NCI-H2227 (cell line): ENCODE measurements around the gene TCAP.
"Not testable (repeated sequence)": the region's sequence is repeated elsewhere in the genome, so short reads cannot be mapped to it uniquely, and the experiment has no call there.

Experiments used
- DNase-seq: peaks from one replicate; lab custom pipeline; 2025; ENCODE audit not compliant: unreplicated experiment; lab: John Stamatoyannopoulos, UW

The TCAP gene

GRCh38 chr17:39678340-39679116, 13.4 kb downstream of the TCAP start:
- DNase-seq: no peak

- DNase-seq: no peak
These were observed 14.5 kb downstream of the TCAP start for GRCh38 chr17:39679521-39680192.

- no peak for DNase-seq
These were observed 18.3 kb downstream of the TCAP start for GRCh38 chr17:39683295-39683939.

- DNase-seq: no peak
These were observed 19.4 kb downstream of the TCAP start for GRCh38 chr17:39684369-39685192.

GRCh38 chr17:39687101-39687545, 22.0 kb downstream of the TCAP start:
- no peak for DNase-seq

- peak; percentile 93 for DNase-seq
These were observed 22.7 kb downstream of the TCAP start, which contains the start of gene PGAP3 for GRCh38 chr17:39687546-39688474. Gene PGAP3 (minus strand): TSS chr17:39688057. CDS start chr17:39688014, 43 bp downstream.

GRCh38 chr17:39688475-39688835, 23.3 kb downstream of the TCAP start:
- DNase-seq: no peak

- no peak for DNase-seq
These were observed 23.8 kb downstream of the TCAP start for GRCh38 chr17:39688945-39689344.

- no peak for DNase-seq
These were observed 29.4 kb downstream of the TCAP start for GRCh38 chr17:39694593-39694992.

- no peak for DNase-seq
These were observed 29.9 kb downstream of the TCAP start for GRCh38 chr17:39695089-39695474.

- DNase-seq: no peak
These were observed 31.6 kb downstream of the TCAP start for GRCh38 chr17:39696731-39697130.

- no peak for DNase-seq
These were observed 32.8 kb downstream of the TCAP start for GRCh38 chr17:39697961-39698360.

GRCh38 chr17:39699157-39699817, 34.1 kb downstream of the TCAP start:
- not testable (repeated sequence) for DNase-seq

- DNase-seq: no peak
These were observed 34.6 kb downstream of the TCAP start, which contains the start of gene ERBB2 for GRCh38 chr17:39699818-39700147. Gene ERBB2 (plus strand): TSS chr17:39700064. CDS start chr17:39700239, 175 bp downstream.

GRCh38 chr17:39700148-39700987, 35.2 kb downstream of the TCAP start:
- DNase-seq: no peak

GRCh38 chr17:39701012-39701783, 36.0 kb downstream of the TCAP start:
- DNase-seq: no peak

GRCh38 chr17:39701784-39702422, 36.8 kb downstream of the TCAP start:
- DNase-seq: no peak
